K562 (cell line): ENCODE measurements around the gene KAZN. TPM values are rescaled to one million over a fixed set of nuclear protein-coding genes. Genes with fewer than 3 reads are reported as not detected.
A peak's percentile ranks its signal among the peaks of the same experiment; 100 is the strongest.

Experiments used
- ATAC-seq: fragments of 200-7000 bp; cut with Tn5 transposase; 3 replicates; pipeline ENCODE4 v1.9.1; 2020; ENCODE audit warnings: moderate library complexity
- BruUV-seq: library from RNA; stranded (reverse); fragments of 400-500 nt; replicated peaks from 2 replicates; lab custom pipeline; 2021; lab: Mats Ljungman, UMichigan
- CTCF ChIA-PET: fragments of 300-600 bp; formaldehyde crosslinking; extraction: SDS; loops from one replicate; lab custom pipeline; 2021; ENCODE audit warnings: low intra/inter-chr PET ratio; lab: Yijun Ruan, JAX
- POLR2A ChIA-PET: fragments of 300-600, 350-650 bp; sonication (Branson Sonifier 250); formaldehyde crosslinking; extraction: SDS; loops from one replicate; lab custom pipeline; 2021; ENCODE audit warnings: antibody characterized with exemption, inconsistent platforms; lab: Yijun Ruan, JAX
- DNase-seq, 4 experiments: peaks; one replicate each; pipeline versions ENCODE4 v3.0.0 to v3.0.0-alpha.2; 2011 to 2018; ENCODE audit warnings: low spot score in 3 of 4, mixed read lengths in 3 of 4; ENCODE audit errors: extremely low read depth in 1 of 4
- FAIRE-seq: peaks from 2 replicates; lab custom pipeline; 2011; peaks lifted over from hg19 to GRCh38; lab: Jason Lieb, UNC
- H2AFZ ChIP-seq: 2 replicates; pipeline ENCODE4 v1.6.0; 2011; ENCODE audit warnings: low read depth, low read length, control low read depth, inconsistent platforms
- H3K27ac ChIP-seq: fragments of 200-600 bp; 3 replicates; pipeline ENCODE4 v1.8.0; 2011; ENCODE audit warnings: low read depth, mild to moderate bottlenecking, control low read depth, inconsistent platforms, low read length, moderate library complexity, mixed read lengths; ENCODE audit errors: extremely low read depth
- H3K27me3 ChIP-seq, 2 experiments: fragments of 300-600 bp in 1 of 2; 2 replicates in 1 of 2; 3 replicates in 1 of 2; pipeline versions ENCODE4 v1.6.0 to v1.8.0; 2011; ENCODE audit warnings: inconsistent platforms in 2 of 2, low read length in 2 of 2, mild to moderate bottlenecking in 1 of 2, mixed read lengths in 1 of 2, moderate library complexity in 1 of 2; ENCODE audit not compliant: control insufficient read depth in 2 of 2, insufficient read depth in 2 of 2
- H3K36me3 ChIP-seq: fragments of 300-600 bp; 3 replicates; pipeline ENCODE4 v1.8.0; 2011; ENCODE audit warnings: mild to moderate bottlenecking, low read length, inconsistent platforms; ENCODE audit not compliant: control insufficient read depth, insufficient read depth
- H3K4me1 ChIP-seq, 2 experiments: fragments of 200-600 bp in 1 of 2; replicated peaks in 1 of 2; 2 replicates in 1 of 2; 3 replicates in 1 of 2; pipeline versions ENCODE4 v1.5.1 to v1.8.0; 2011; ENCODE audit warnings: inconsistent platforms in 2 of 2, low read length in 2 of 2, mild to moderate bottlenecking in 1 of 2, mixed read lengths in 1 of 2, moderate library complexity in 1 of 2; ENCODE audit not compliant: control insufficient read depth in 2 of 2, insufficient read depth in 2 of 2
- H3K4me2 ChIP-seq: 2 replicates; pipeline ENCODE4 v1.6.1; 2011; ENCODE audit warnings: low read length, control low read depth, inconsistent platforms, mixed read lengths; ENCODE audit not compliant: insufficient read depth
- H3K4me3 ChIP-seq: fragments of 200-600 bp; sonication (generic), shearing (Covaris generic); 2 replicates; pipeline ENCODE4 v1.5.1; 2016; ENCODE audit warnings: control low read depth, inconsistent platforms
- H3K79me2 ChIP-seq: fragments of 200-600 bp; 3 replicates; pipeline ENCODE4 v1.8.0; 2011; ENCODE audit warnings: low read length, inconsistent platforms; ENCODE audit not compliant: control insufficient read depth, insufficient read depth
- H3K9ac ChIP-seq, 2 experiments: 2 replicates each; pipeline versions ENCODE4 v1.6.0 to v1.6.1; 2011; ENCODE audit warnings: low read depth in 2 of 2, low read length in 2 of 2, control low read depth in 1 of 2, inconsistent platforms in 1 of 2, mild to moderate bottlenecking in 1 of 2, mixed read lengths in 1 of 2; ENCODE audit not compliant: insufficient read depth in 1 of 2
- H3K9me1 ChIP-seq: one replicate; pipeline ENCODE4 v1.6.0; 2011; ENCODE audit warnings: inconsistent platforms, mild to moderate bottlenecking, low read length, moderate library complexity; ENCODE audit not compliant: control insufficient read depth, insufficient read depth
- H3K9me3 ChIP-seq: replicated peaks from 2 replicates; pipeline ENCODE4 v1.5.1; 2011; ENCODE audit warnings: low read depth, low read length, inconsistent platforms; ENCODE audit not compliant: control insufficient read depth, insufficient read depth
- H4K20me1 ChIP-seq: replicated peaks from 2 replicates; pipeline ENCODE4 v1.6.1; 2011; ENCODE audit warnings: low read length, inconsistent platforms, mixed read lengths; ENCODE audit not compliant: control insufficient read depth, insufficient read depth
- BCOR ChIP-seq: fragments of 450-650 bp; IDR thresholded peaks from 2 replicates; pipeline ENCODE4 v1.6.1; 2016
- CEBPG ChIP-seq, 3 experiments: fragments of 200-800 bp in 1 of 3; sonication (Bioruptor generic) in 1 of 3; sonication (generic) in 1 of 3; formaldehyde crosslinking in 1 of 3; IDR thresholded peaks in 2 of 3; conservative IDR thresholded peaks in 1 of 3; 2 replicates each; pipeline versions ENCODE4 v1.6.1 to v1.8.0; 2016 to 2022; ENCODE audit warnings: missing compliant biosample characterization in 2 of 3, missing genetic modification characterization in 2 of 3, mild to moderate bottlenecking in 1 of 3, missing genetic modification reagents in 1 of 3
- CREBBP ChIP-seq: IDR thresholded peaks from one replicate; pipeline ENCODE4 v1.6.1; 2012; ENCODE audit warnings: low read depth, mild to moderate bottlenecking, control low read depth, inconsistent platforms, low read length
- HDAC2 ChIP-seq: fragments of 450-650 bp; IDR thresholded peaks from 2 replicates; pipeline ENCODE4 v1.6.1; 2016; ENCODE audit warnings: mild to moderate bottlenecking
- KDM1A ChIP-seq, 2 experiments: fragments of 450-650 bp; IDR thresholded peaks; 2 replicates each; pipeline ENCODE4 v1.6.1; 2016; ENCODE audit warnings: mild to moderate bottlenecking in 2 of 2
- MCM2 ChIP-seq: fragments of 450-650 bp; IDR thresholded peaks from 2 replicates; pipeline ENCODE4 v1.6.1; 2017; ENCODE audit warnings: low read depth, mild to moderate bottlenecking
- MTF1 ChIP-seq: fragments of 250-450 bp; sonication (Bioruptor Pico); IDR thresholded peaks from 2 replicates; pipeline ENCODE4 v1.9.0; 2021; ENCODE audit warnings: moderate library complexity, mild to moderate bottlenecking, inconsistent platforms, borderline replicate concordance
- MXI1 ChIP-seq: IDR thresholded peaks from 2 replicates; pipeline ENCODE4 v1.6.1; 2011; ENCODE audit warnings: low read depth, mild to moderate bottlenecking, improper control_type of control experiment, low read length
- PPARD ChIP-seq: fragments of 250-450 bp; sonication (Bioruptor Pico); IDR thresholded peaks from 2 replicates; pipeline ENCODE4 v1.8.0; 2022; ENCODE audit warnings: inconsistent platforms, mild to moderate bottlenecking, moderate library complexity
- RBM25 ChIP-seq: fragments of 200-400 bp; formaldehyde crosslinking; IDR thresholded peaks from 2 replicates; pipeline ENCODE4 v1.6.1; 2018; ENCODE audit warnings: low read length, low read depth, moderate library complexity; ENCODE audit not compliant: severe bottlenecking
- RCOR1 ChIP-seq, 2 experiments: IDR thresholded peaks; 2 replicates each; pipeline ENCODE4 v1.6.1; 2012; ENCODE audit warnings: low read depth in 2 of 2, low read length in 2 of 2, borderline replicate concordance in 1 of 2, improper control_type of control experiment in 1 of 2
- SMARCE1 ChIP-seq: fragments of 450-650 bp; IDR thresholded peaks from 2 replicates; pipeline ENCODE4 v1.7.1; 2016; ENCODE audit warnings: mild to moderate bottlenecking
- SPI1 ChIP-seq: IDR thresholded peaks from 2 replicates; pipeline ENCODE4 v1.6.1; 2011; ENCODE audit warnings: low read depth, low read length, control low read depth, borderline replicate concordance
- THAP7 ChIP-seq: fragments of 250-450 bp; sonication (Bioruptor Pico); IDR thresholded peaks from 2 replicates; pipeline ENCODE4 v1.5.0; 2021
- ZBTB1 ChIP-seq: sonication (generic); formaldehyde crosslinking; IDR thresholded peaks from 2 replicates; pipeline ENCODE4 v1.8.1; 2023; ENCODE audit warnings: missing genetic modification reagents, low read depth, mild to moderate bottlenecking, borderline replicate concordance
- ZFP36 ChIP-seq: fragments of 150-350 bp; IDR thresholded peaks from 2 replicates; pipeline ENCODE4 v1.6.1; 2018; ENCODE audit warnings: low read length, low read depth; ENCODE audit not compliant: partially characterized antibody
- ZNF239 ChIP-seq: fragments of 250-450 bp; sonication (Bioruptor Pico); IDR thresholded peaks from 2 replicates; pipeline ENCODE4 v1.4.0; 2020; ENCODE audit warnings: mild to moderate bottlenecking
- WGBS: fragments of 100-300 bp; shearing (Covaris generic); methylation state at CpG from one replicate; pipeline ENCODE4 v1.1.6; 2016; ENCODE audit warnings: low coverage, mixed read lengths; ENCODE audit not compliant: insufficient coverage; ENCODE audit errors: missing lambda C conversion rate; 5-methylcytosine and 5-hydroxymethylcytosine counted together
- in situ Hi-C: fragments of 300-500 bp; cut with MboI; formaldehyde crosslinking; loops from 4 replicates; pipeline ENCODE4 v1.15.0; 2018; ENCODE audit warnings: inconsistent platforms, mixed read lengths
- intact Hi-C: fragments of 100-400 bp; cut with micrococcal nuclease; formaldehyde crosslinking; loops from 2 replicates; pipeline ENCODE4 v1.14.2; 2022
- polyA plus RNA-seq, 8 experiments: library from polyadenylated mRNA; depleted of rRNA in 4 of 8; stranded (reverse) in 5 of 8; unstranded in 3 of 8; fragments of >200 nt; fragmentation: Nextera tagmentation in 2 of 8; fragmentation: Illumina TruSeq in 1 of 8; extraction: Ambion mirVana in 2 of 8; extraction: Trizol in 1 of 8; gene quantifications; 2 replicates each; pipeline versions ENCODE4 v1.2.1 to v1.2.3, GENCODE V29; 2011 to 2014; ENCODE audit warnings: inconsistent platforms in 1 of 8, missing spikeins in 1 of 8
- total RNA-seq, 7 experiments: library from RNA; depleted of rRNA in 6 of 7; stranded (reverse); fragments of >200 nt in 6 of 7; fragmentation: Illumina TruSeq in 2 of 7; extraction: Trizol in 2 of 7; gene quantifications; 2 replicates each; pipeline versions ENCODE4 v1.2.1 to v1.2.3, GENCODE V29; 2011 to 2021; ENCODE audit warnings: low replicate concordance in 1 of 7

Gene KAZN
- total and polyA plus RNA-seq, 9 of the 15 experiments (the other 6 are each of a cell fraction or from before 2014, with no cell fraction given), result 2.1 to 21.6 (median 5.4) TPM

- TF ChIP-seq HDAC2, result no peak
- TF ChIP-seq ZFP36, result no peak
- TF ChIP-seq CEBPG (CRISPR knock-in tag; IDR thresholded peaks at IDR 0.05), result peak; percentile 63
- TF ChIP-seq CEBPG (tag; conservative IDR thresholded peaks at IDR 0.05 in 1 of 2, IDR thresholded peaks at IDR 0.05 in 1 of 2), result peak in 1 of 2 experiments; percentile 43; a peak in 1 of 4 replicates
- TF ChIP-seq, all 486 proteins: peak for 8
Observed at GRCh38 chr1:14800500-14801076, 202.1 kb downstream of the KAZN start (continued).

GRCh38 chr1:14803002-14803789 is 204.7 kb downstream of the KAZN start:
- H2AFZ ChIP-seq, result peak overlapping the region; percentile 26
- H3K9me3 ChIP-seq, result peaks cover 17% of the 10 kb centered on the region
- H3K9ac ChIP-seq, result peak overlapping the region in 1 of 2 experiments; percentile 38; a peak in 2 of 4 replicates
- H3K4me3 ChIP-seq, result no peak overlapping the region
- no peaks in the 10 kb centered on the region for H3K79me2 ChIP-seq
- no peak for FAIRE-seq
- DNase-seq, result no peak
- intact Hi-C loops (no loop called here), in situ Hi-C loops (no loop called here)
- H3K36me3 ChIP-seq, result no peaks in the 10 kb centered on the region; the same call in 2 of the 3 replicates
- CTCF ChIA-PET, result no interaction called here
- TF ChIP-seq ZNF239 (no peak), RBM25 (peak; percentile 91), SMARCE1 (no peak), RCOR1 (IDR thresholded peaks at IDR 0.05; ENCODE audit: borderline replicate concordance in 1 of 2, low read depth in 2 of 2, low read length in 2 of 2) (peak in 1 of 2 experiments; percentile 23; a peak in 1 of 4 replicates), ZBTB1 (CRISPR knock-in tag) (no peak), CREBBP (no peak), THAP7 (no peak), BCOR (peak; percentile 82), KDM1A (IDR thresholded peaks at IDR 0.05) (peak in 1 of 2 experiments; percentile 51; a peak in 1 of 4 replicates), MXI1 (no peak), MCM2 (no peak), PPARD (CRISPR knock-in tag) (no peak), SPI1 (no peak), MTF1 (CRISPR knock-in tag) (no peak)
- no peak for ATAC-seq
- WGBS, result 66% methylated on average over 17 of the region's 19 CpGs
- H3K9me1 ChIP-seq, result no peaks in the 10 kb centered on the region
- H3K27ac ChIP-seq, result no peak overlapping the region
- H3K4me2 ChIP-seq, result no peak overlapping the region
- POLR2A ChIA-PET, result interaction anchor here (1.7 kb wide), 1 partner anchor 11 kb away, joined by 10 read pairs; no protein-coding TSS in a partner anchor
- H3K27me3 ChIP-seq, result no peaks in the 10 kb centered on the region
- H3K4me1 ChIP-seq, result peaks cover 12 to 13% of the 10 kb centered on the region in 2 experiments; a peak in 4 of 5 replicates
- no TSS peak for BruUV-seq
- H4K20me1 ChIP-seq, result no peaks in the 10 kb centered on the region
